GM19035 (cell line): ENCODE measurements around the gene EIF4B.

ENCODE experiments used
- ATAC-seq: cut with Tn5 transposase; IDR thresholded peaks from one replicate; pipeline ENCODE4 v1.9.1; 2021; ENCODE audit not compliant: unreplicated experiment

Gene EIF4B

GRCh38 chr12:53044896-53045695 is 38.8 kb downstream of the EIF4B start:
- ATAC-seq = no peak

- ATAC-seq = no peak
Observed at GRCh38 chr12:53045696-53046045, 39.4 kb downstream of the EIF4B start.

- ATAC-seq = peak; percentile 29
Observed at GRCh38 chr12:53046655-53047220, 40.5 kb downstream of the EIF4B start.

- peak; percentile 60 for ATAC-seq
Observed at GRCh38 chr12:53047221-53048032, 41.2 kb downstream of the EIF4B start.

GRCh38 chr12:53048033-53048779 is 42.0 kb downstream of the EIF4B start:
- no peak for ATAC-seq

GRCh38 chr12:53048780-53049401 is 42.6 kb downstream of the EIF4B start:
- ATAC-seq = no peak

- no peak for ATAC-seq
Observed at GRCh38 chr12:53049571-53050318, 43.5 kb downstream of the EIF4B start, which contains the start of gene TNS2. Gene TNS2 (plus strand): TSS chr12:53050065. CDS start chr12:53050186, 121 bp downstream.

- no peak for ATAC-seq
Observed at GRCh38 chr12:53050426-53051057, 44.3 kb downstream of the EIF4B start.

- no peak for ATAC-seq
Observed at GRCh38 chr12:53051058-53051880, 45.0 kb downstream of the EIF4B start.

GRCh38 chr12:53051881-53052412 is 45.7 kb downstream of the EIF4B start:
- ATAC-seq = no peak

GRCh38 chr12:53052419-53053217 is 46.4 kb downstream of the EIF4B start:
- ATAC-seq = no peak

GRCh38 chr12:53053218-53054111 is 47.2 kb downstream of the EIF4B start:
- no peak for ATAC-seq

GRCh38 chr12:53054112-53054878 is 48.0 kb downstream of the EIF4B start:
- ATAC-seq = peak; percentile 87

GRCh38 chr12:53055471-53056266 is 49.4 kb downstream of the EIF4B start:
- no peak for ATAC-seq

GRCh38 chr12:53056296-53056695 is 50.0 kb downstream of the EIF4B start:
- ATAC-seq = no peak
